ENCODE data around the gene CKAP5. TPM values are rescaled to one million over a fixed set of nuclear protein-coding genes. Genes with fewer than 3 reads are reported as not detected.

CKAP5 gene
- total RNA-seq, 2 experiments from 2014 or later = 130 to 133 TPM

DNA sequence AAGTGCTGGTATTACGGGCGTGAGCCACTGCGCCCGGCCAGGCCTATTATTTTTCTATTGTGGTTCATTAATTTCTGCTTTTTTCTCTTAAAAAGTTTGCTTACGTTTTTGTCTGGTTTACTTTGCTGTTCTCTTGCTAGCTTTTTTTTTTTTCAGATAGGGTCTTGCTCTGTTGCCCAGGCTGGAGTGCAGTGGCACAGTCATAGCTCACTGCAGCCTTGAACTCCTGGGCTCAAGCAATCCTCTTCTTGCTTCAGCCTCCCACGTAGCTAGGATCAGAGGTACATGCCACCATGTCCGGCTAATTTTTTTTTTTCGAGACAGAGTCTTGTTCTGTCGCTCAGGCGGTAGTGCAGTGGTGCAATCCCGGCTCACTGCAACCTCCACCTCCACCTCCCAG, 108.4 kb downstream of the CKAP5 start:
- CTCF ChIA-PET = no interaction called here
- POLR2A ChIA-PET = interaction anchor here (0.7 kb wide), 1 partner anchor 12 kb away, joined by 3 read pairs; no protein-coding TSS in a partner anchor

DNA sequence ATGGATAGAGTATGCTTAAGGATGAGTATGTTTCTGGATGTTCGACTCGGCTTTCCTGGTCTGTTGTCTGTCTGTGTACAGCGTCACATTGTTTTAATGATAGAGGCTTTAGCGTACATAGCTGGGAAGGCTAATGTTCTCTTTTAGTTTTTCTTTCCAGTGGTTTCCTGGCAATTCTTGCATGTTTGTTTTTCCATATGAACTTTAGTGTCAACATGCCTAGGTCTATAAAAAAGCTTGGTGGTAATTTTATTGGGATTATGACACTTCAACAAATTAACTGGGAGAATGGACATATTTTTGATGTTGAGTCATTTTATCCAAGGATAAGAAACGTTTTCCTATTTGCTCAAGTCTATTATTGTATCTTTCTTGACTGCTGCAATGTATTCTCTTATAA, 109.5 kb downstream of the CKAP5 start:
- ChIA-PET POLR2A (no interaction called here), CTCF (no interaction called here)

- ChIA-PET CTCF (no interaction called here), POLR2A (interaction anchor here (0.6 kb wide), 1 partner anchor 482 kb away, joined by 5 read pairs; no protein-coding TSS in a partner anchor)
Measured at GRCh38 chr11:46736146-46736545, 109.9 kb downstream of the CKAP5 start.

- ChIA-PET CTCF (no interaction called here), POLR2A (interaction anchor here (0.6 kb wide), 1 partner anchor 147 kb away, joined by 4 read pairs; no protein-coding TSS in a partner anchor)
Measured at GRCh38 chr11:46733234-46733633, 112.8 kb downstream of the CKAP5 start.

DNA sequence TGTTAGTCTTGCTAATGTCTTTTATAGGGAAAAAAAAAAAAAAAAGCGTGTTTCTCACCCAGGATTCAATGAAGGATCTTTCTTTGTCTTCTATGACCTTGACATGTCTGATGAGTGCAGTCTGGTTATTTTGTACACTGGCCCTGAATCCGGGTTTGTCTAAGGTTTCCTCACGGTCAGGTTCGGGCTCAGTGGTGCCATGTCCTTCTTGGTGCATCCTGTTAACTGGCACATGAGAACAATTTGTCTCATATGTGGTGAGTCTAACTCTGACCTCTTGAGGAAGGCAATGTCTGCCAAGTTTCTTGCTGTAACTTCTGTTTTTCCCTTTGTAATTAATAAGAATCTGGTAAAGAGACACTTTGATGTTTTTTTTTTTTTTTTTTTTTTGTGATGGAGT, 114.5 kb downstream of the CKAP5 start:
- ChIA-PET CTCF (no interaction called here), POLR2A (no interaction called here)

DNA sequence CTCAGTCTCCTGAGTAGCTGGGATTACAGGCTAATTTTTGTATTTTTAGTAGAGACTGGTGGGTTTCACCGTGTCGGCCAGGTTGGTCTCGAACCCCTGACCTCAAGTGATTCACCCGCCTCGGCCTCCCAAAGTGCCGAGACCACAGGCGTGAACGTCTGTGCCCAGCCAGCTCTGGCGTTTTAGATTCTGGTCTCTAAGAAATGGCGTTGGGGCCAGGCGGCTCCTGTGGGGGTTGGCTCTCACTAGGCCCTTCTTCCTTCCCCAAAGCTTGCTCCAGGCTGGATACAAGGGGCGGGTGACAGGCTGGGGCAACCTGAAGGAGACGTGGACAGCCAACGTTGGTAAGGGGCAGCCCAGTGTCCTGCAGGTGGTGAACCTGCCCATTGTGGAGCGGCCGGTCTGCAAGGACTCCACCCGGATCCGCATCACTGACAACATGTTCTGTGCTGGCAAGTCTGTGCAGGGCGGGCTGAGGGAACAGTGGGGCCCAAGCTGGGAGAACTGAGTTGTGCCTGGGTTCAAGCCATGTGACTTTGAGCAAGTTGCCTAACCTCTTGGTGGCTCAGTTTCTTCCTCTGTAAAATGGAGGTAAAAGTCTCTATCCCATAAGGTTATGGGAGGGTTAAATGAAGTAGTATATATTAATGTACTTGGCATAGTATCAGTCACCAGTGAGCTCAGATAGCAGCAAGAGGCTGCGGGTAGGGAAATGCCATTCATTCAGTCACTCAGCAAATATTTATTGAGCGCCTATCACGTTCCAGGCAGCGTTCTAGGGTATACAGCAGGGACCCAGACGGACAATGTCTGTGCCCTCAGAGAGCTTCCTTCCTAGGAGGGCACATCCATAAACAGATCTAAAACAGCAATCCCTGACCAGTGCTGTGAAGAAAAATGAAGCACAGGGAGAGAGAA, 116.7 kb downstream of the CKAP5 start:
- POLR2A ChIA-PET = no interaction called here
- CTCF ChIA-PET = interaction anchor here (0.7 kb wide), 1 partner anchor 24 kb away, joined by 3 read pairs; no protein-coding TSS in a partner anchor

DNA sequence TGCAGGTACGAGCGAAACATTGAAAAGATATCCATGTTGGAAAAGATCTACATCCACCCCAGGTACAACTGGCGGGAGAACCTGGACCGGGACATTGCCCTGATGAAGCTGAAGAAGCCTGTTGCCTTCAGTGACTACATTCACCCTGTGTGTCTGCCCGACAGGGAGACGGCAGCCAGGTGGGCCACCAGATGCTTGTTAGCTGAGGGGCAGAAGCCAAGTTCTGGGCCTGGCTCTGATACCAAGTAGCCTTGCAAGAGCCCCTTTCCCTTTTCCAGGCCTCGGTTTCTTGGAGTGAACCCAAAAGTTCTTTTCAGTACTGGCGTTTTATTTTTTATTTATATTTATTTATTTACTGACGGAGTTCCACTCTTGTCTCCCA, 117.4 kb downstream of the CKAP5 start:
- POLR2A ChIA-PET = no interaction called here
- CTCF ChIA-PET = interaction anchor here (0.7 kb wide), 1 partner anchor 24 kb away, joined by 3 read pairs; no protein-coding TSS in a partner anchor

DNA sequence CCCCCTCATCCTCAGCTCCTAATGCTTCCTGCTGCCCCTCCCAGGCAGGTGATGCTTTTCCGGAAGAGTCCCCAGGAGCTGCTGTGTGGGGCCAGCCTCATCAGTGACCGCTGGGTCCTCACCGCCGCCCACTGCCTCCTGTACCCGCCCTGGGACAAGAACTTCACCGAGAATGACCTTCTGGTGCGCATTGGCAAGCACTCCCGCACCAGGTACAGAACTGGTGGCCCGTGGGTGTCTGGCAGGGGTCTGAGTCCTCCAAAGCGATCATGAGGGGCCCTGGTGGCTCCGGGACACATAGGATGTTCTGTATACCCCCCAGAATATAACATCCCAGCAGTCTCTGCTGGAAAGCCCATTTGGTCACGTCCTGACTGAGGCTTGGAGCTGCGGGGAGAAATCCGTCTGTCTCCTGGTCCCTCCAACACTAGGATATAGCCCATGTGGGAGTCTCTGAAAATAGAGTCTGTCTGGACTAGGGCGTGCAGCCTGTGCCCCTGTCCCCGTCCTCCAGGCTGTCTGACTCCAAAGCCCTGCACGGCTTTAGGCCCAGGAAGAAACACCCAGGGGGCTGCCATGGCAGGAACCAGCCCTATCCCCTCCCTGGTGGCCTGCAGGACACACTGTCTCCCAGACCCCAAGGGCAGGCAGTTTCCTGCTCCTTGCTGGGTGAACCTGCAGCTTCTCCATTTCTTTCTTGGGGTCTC, 118.0 kb downstream of the CKAP5 start:
- ChIA-PET POLR2A (no interaction called here), CTCF (interaction anchor here (0.7 kb wide), 1 partner anchor 23 kb away, joined by 3 read pairs; no protein-coding TSS in a partner anchor)

DNA sequence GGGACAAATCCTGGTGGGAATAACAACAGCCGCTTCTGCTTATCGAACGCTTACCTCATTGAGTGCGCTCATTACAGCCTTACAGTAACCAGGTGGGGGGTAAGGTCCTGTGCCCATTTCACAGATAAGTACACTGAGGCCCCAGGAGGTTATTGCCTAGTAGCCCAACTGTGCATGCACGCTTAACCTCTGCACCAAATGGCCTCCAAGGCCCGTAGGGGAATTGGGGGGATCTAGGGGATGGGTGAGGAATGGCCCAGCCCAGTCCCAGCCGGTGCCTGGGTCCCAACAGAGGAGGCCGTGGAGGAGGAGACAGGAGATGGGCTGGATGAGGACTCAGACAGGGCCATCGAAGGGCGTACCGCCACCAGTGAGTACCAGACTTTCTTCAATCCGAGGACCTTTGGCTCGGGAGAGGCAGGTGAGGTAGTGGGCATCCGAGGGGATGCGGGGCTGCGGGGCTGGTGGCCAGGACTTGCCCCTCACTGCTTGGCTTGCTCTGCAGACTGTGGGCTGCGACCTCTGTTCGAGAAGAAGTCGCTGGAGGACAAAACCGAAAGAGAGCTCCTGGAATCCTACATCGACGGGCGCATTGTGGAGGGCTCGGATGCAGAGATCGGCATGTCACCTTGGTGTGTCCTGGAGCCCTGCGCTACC, 119.7 kb downstream of the CKAP5 start:
- ChIA-PET CTCF (interaction anchor here (0.7 kb wide), 1 partner anchor 87 kb away, joined by 3 read pairs; no protein-coding TSS in a partner anchor), POLR2A (no interaction called here)

DNA sequence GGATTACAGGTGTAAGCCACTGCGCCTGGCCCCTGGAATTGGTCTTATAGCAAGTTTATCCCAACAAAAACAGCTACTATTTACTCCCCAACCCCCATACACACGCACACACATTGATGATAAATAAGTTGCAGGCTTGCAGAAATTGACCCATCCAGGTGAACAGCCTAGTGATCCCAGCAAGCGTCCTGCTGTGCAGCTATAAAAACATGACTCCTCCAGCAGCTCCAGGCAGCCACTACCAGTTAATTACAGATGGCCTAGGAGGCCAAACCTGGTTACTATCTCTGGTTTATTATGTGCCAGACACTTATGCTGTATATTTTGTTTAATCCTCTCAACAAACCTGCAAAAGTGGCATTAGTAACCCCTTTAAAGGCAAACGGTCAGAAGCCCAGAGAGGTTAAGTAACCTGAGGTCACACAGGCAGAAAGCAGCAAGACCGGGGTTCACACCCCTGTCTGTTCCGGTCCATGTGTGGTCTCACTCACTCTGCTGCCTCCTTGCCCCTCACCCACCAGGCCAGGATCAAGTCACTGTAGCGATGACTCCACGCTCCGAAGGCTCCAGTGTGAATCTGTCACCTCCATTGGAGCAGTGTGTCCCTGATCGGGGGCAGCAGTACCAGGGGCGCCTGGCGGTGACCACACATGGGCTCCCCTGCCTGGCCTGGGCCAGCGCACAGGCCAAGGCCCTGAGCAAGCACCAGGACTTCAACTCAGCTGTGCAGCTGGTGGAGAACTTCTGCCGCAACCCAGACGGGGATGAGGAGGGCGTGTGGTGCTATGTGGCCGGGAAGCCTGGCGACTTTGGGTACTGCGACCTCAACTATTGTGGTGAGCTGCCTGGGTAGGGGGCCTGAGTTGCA, 120.5 kb downstream of the CKAP5 start:
- CTCF ChIA-PET = no interaction called here
- POLR2A ChIA-PET = no interaction called here

DNA sequence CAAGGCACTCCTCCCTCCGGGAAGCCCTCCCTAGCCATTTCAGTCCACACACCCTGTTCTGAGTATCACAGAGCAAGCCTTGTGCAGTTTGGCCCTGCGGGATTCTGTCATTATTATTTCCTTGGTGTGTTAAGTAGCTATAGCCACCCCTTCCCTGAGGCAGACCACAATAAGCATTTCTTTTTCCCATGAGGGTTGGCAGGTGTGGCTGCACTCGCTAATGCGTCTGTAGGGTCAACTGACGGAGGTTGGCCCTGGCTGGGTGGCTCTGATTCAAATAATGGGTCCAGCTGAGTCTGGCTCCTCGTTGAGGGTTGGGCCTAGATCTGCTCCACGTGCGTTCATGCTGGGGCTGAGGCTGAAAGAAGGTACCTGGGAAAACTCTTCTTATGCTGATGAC, 122.0 kb downstream of the CKAP5 start:
- CTCF ChIA-PET = no interaction called here
- POLR2A ChIA-PET = no interaction called here

DNA sequence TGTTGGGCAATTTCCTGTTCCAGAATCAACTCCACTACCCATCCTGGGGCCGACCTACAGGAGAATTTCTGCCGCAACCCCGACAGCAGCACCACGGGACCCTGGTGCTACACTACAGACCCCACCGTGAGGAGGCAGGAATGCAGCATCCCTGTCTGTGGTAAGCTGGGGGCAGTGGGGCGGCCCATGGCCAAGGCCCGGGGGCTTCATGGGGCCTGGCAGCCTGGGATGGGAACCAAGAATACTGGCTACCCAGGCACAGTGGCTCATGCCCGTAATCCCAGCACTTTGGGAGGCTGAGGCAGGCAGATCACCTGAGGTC, 122.8 kb downstream of the CKAP5 start:
- ChIA-PET POLR2A (no interaction called here), CTCF (no interaction called here)

- POLR2A ChIA-PET = no interaction called here
- CTCF ChIA-PET = no interaction called here
Measured at GRCh38 chr11:46722566-46723358, 123.3 kb downstream of the CKAP5 start.

GRCh38 chr11:46721286-46721685, 124.8 kb downstream of the CKAP5 start:
- POLR2A ChIA-PET = no interaction called here
- CTCF ChIA-PET = interaction anchor here (1.2 kb wide), 1 partner anchor 19 kb away, joined by 3 read pairs; no protein-coding TSS in a partner anchor

GRCh38 chr11:46719543-46720218, 126.4 kb downstream of the CKAP5 start:
- POLR2A ChIA-PET = no interaction called here

DNA sequence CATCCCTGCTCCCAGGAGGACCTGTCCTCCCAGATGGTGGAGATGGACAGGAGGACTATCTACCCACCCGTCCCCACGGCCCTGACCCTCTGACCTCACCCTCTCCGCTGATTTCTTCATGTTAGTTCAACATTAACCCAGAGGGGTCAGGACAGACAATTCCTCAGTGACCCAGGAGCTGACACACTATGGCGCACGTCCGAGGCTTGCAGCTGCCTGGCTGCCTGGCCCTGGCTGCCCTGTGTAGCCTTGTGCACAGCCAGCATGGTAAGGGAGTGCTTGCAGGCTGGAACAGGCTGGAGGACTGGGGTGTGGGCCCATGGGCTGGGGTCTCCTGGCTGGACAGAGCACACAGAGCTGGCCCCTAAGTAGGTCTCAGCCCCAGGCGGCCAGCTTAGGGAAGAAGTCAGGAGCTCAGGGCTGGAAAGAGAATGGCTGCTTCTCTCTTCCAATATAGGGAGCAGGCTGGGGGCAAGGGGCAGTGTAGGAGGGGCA, 127.0 kb downstream of the CKAP5 start, which contains the start of gene F2:
Gene F2 (plus strand): TSS at position 166 of the 495 bp plus-strand sequence. CDS start 23 bp downstream, at position 189.
- CTCF ChIA-PET = no interaction called here
- POLR2A ChIA-PET = interaction anchor here (0.6 kb wide), 1 partner anchor 77 kb away, joined by 5 read pairs; no protein-coding TSS in a partner anchor

More at GRCh38 chr11:46719543-46720218, 126.4 kb downstream of the CKAP5 start:
- CTCF ChIA-PET = interaction anchor here (1.2 kb wide), 1 partner anchor 18 kb away, joined by 3 read pairs; no protein-coding TSS in a partner anchor
